Osteocyte (in vitro differentiated cells): ENCODE measurements around the gene ALDH16A1. TPM values are rescaled to one million over a fixed set of nuclear protein-coding genes. Genes with fewer than 3 reads are reported as not detected.
A peak's percentile ranks its signal among the peaks of the same experiment; 100 is the strongest.

Experiments used
- DNase-seq: peaks from one replicate; pipeline ENCODE4 v3.0.0; 2021; ENCODE audit warnings: mixed read lengths; ENCODE audit not compliant: unreplicated experiment; ENCODE audit errors: extremely low spot score
- H3K27ac Mint-ChIP-seq: one replicate; pipeline ENCODE4 v1.8.0; 2021; ENCODE audit warnings: mild to moderate bottlenecking, mixed read lengths; ENCODE audit not compliant: unreplicated experiment
- H3K27me3 Mint-ChIP-seq: one replicate; pipeline ENCODE4 v1.8.0; 2021; ENCODE audit warnings: mixed read lengths; ENCODE audit not compliant: unreplicated experiment
- H3K36me3 Mint-ChIP-seq: one replicate; pipeline ENCODE4 v1.8.0; 2021; ENCODE audit warnings: mixed read lengths; ENCODE audit not compliant: unreplicated experiment
- H3K4me1 Mint-ChIP-seq: one replicate; pipeline ENCODE4 v1.8.0; 2021; ENCODE audit warnings: mixed read lengths; ENCODE audit not compliant: unreplicated experiment
- H3K4me3 Mint-ChIP-seq: one replicate; pipeline ENCODE4 v1.8.0; 2021; ENCODE audit warnings: mild to moderate bottlenecking, moderate library complexity, mixed read lengths; ENCODE audit not compliant: unreplicated experiment
- H3K9me3 Mint-ChIP-seq: one replicate; pipeline ENCODE4 v1.8.0; 2021; ENCODE audit warnings: mixed read lengths; ENCODE audit not compliant: unreplicated experiment
- total RNA-seq: library from RNA; stranded (reverse); gene quantifications from 2 replicates; pipeline ENCODE4 v1.2.1, GENCODE V29; 2021
- TF ChIP-seq, protein P1 (sequence below): fragments of 200-600 bp; sonication (generic); IDR thresholded peaks from 2 replicates; pipeline ENCODE4 v1.5.0; 2021; ENCODE audit warnings: antibody characterized with exemption, mild to moderate bottlenecking, moderate library complexity

ALDH16A1 gene
- total RNA-seq, 1 donor from 2014 or later, result 31.8 TPM

DNA sequence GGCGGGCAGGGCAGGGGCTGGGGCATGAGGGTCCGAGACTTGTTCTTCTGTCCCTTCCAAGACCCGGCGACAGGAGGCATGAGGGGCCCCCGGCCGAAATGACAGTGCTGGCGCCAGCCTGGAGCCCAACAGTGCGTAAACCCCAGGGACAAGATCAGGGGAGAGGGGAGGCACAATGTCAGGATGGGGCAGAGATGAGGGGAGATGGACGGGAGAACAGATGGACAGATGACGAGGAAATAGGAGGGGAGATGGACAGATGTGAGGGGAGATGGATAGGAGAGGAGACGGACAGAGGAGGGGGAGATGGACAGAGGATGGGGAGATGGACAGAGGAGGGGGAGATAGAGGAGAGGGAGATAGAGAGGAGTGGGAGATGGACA is 21.5 kb downstream of the ALDH16A1 start:
- Mint-ChIP-seq H3K27ac (peak overlapping the region; percentile 52), H3K27me3 (no peaks in the 10 kb centered on the region), H3K4me1 (peaks cover 21% of the 10 kb centered on the region), H3K9me3 (no peaks in the 10 kb centered on the region), H3K4me3 (peak overlapping the region; percentile 80), H3K36me3 (peaks cover 5% of the 10 kb centered on the region)
- TF ChIP-seq, protein P1, sequence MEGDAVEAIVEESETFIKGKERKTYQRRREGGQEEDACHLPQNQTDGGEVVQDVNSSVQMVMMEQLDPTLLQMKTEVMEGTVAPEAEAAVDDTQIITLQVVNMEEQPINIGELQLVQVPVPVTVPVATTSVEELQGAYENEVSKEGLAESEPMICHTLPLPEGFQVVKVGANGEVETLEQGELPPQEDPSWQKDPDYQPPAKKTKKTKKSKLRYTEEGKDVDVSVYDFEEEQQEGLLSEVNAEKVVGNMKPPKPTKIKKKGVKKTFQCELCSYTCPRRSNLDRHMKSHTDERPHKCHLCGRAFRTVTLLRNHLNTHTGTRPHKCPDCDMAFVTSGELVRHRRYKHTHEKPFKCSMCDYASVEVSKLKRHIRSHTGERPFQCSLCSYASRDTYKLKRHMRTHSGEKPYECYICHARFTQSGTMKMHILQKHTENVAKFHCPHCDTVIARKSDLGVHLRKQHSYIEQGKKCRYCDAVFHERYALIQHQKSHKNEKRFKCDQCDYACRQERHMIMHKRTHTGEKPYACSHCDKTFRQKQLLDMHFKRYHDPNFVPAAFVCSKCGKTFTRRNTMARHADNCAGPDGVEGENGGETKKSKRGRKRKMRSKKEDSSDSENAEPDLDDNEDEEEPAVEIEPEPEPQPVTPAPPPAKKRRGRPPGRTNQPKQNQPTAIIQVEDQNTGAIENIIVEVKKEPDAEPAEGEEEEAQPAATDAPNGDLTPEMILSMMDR, result no peak
- no peak for DNase-seq

DNA sequence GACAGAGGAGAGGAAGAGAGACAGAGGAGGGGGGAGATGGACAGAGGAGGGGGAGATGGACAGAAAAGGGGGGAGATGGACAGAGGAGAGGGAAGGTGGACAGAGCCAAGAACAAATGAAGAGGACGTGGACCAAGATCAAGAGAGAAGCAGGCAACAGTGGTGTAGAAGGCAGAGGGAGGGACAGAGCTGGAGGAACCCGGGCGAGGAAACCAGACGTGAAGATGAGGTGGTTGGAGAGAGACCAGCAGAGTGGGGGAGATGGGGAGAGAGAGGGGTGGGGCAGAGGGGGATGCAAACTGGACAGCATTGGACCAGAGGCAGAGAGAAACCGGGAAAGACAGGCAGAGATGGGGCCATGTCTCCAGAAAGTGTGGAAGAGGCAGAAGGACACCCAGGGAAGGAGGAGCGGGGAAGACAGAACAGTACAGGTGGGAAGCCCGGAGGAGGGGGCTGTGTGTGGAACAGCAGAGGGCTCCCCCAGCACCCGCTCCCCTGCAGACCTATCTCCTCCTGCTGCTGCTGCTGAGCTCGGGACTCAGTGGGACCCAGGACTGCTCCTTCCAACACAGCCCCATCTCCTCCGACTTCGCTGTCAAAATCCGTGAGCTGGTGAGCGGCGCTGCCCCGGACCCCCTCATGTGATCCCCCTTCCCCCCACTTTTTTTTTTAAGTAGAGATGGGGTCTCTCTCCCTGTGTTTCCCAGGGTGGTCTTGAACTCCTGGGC is 22.3 kb downstream of the ALDH16A1 start:
- DNase-seq, result no peak
- Mint-ChIP-seq H3K36me3 (peaks cover 5% of the 10 kb centered on the region), H3K27me3 (no peaks in the 10 kb centered on the region), H3K27ac (peak overlapping the region; percentile 6), H3K9me3 (no peaks in the 10 kb centered on the region), H3K4me1 (peaks cover 21% of the 10 kb centered on the region), H3K4me3 (peak overlapping the region; percentile 80)
- TF ChIP-seq, protein P1, result no peak

DNA sequence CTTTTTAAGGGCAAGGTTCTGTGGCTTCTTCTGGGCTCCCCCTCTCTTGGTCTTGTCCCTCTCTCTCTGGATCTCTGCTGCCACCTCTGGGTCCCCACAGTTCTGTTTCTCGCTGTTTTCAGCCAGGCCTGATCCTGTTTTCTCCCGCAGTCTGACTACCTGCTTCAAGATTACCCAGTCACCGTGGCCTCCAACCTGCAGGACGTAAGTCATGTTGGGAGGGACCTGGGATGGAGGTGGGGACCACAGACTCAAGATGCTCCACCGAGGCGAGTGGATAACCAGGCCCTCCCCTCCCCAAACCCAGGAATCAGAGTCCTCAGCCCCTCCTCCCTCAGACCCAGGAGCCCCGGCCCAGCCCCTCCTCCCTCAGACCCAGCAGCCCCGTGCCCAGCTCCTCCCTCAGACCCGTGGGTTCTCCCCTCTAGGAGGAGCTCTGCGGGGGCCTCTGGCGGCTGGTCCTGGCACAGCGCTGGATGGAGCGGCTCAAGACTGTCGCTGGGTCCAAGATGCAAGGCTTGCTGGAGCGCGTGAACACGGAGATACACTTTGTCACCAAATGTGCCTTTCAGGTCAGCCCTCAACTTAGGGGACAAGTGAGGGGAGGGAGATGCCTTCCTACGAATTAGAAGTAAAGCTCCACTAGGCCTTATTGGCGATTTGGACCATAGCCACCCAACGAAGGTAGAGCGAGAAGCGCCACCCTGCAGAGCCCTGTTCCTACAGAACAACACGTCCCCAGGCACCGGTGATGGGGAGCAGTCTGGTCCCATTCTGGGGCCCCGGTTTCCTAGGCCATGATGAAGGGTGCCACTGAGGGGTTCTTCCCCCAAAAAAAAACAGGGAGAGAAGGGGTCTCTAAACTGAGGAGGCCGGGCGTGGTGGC is 23.2 kb downstream of the ALDH16A1 start:
- Mint-ChIP-seq H3K4me1 (peaks cover 21% of the 10 kb centered on the region), H3K27me3 (no peaks in the 10 kb centered on the region), H3K36me3 (peaks cover 5% of the 10 kb centered on the region), H3K9me3 (no peaks in the 10 kb centered on the region), H3K4me3 (peak overlapping the region; percentile 14), H3K27ac (no peak overlapping the region)
- DNase-seq, result no peak
- TF ChIP-seq, protein P1, result peak; percentile 64

DNA sequence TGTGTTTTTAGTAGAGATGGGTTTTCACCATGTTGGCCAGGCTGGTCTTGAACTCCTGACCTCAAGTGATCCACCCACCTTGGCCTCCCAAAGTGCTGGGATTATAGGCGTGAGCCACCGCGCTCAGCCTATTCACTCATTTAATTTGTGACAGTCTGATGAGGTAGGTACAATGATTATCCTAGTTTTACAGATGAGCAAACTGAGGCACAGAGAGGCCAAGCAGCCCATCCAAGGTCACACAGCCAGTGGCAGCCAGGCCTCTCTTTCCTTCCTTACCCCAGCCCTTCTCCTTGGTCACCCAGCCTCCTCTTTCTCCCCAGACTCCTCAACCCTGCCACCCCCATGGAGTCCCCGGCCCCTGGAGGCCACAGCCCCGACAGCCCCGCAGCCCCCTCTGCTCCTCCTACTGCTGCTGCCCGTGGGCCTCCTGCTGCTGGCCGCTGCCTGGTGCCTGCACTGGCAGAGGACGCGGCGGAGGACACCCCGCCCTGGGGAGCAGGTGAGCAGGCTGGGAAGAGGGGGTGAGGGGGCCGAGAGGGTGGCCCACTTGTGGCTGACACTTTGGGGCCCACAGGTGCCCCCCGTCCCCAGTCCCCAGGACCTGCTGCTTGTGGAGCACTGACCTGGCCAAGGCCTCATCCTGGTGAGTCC is 27.1 kb downstream of the ALDH16A1 start:
- Mint-ChIP-seq H3K9me3 (no peaks in the 10 kb centered on the region), H3K27ac (no peak overlapping the region), H3K4me3 (no peak overlapping the region), H3K36me3 (peaks cover 5% of the 10 kb centered on the region), H3K27me3 (no peaks in the 10 kb centered on the region), H3K4me1 (peaks cover 9% of the 10 kb centered on the region)
- TF ChIP-seq, protein P1, result no peak
- no peak for DNase-seq
